ENCODE results near the gene ARPC1B.
A peak's percentile ranks its signal among the peaks of the same experiment; 100 is the strongest.

ARPC1B gene

GRCh38 chr7:99392659-99393354 is 18.3 kb downstream of the ARPC1B start:
- DNase-seq (ENCODE audit: low spot score): no peak
- Histone ChIP-seq H3K27ac (peak overlapping the region; percentile 55 to 84), H3K4me3 (peak overlapping the region; percentile 67)
- TF ChIP-seq CTCF (IDR thresholded peaks at IDR 0.05): no peak

DNA sequence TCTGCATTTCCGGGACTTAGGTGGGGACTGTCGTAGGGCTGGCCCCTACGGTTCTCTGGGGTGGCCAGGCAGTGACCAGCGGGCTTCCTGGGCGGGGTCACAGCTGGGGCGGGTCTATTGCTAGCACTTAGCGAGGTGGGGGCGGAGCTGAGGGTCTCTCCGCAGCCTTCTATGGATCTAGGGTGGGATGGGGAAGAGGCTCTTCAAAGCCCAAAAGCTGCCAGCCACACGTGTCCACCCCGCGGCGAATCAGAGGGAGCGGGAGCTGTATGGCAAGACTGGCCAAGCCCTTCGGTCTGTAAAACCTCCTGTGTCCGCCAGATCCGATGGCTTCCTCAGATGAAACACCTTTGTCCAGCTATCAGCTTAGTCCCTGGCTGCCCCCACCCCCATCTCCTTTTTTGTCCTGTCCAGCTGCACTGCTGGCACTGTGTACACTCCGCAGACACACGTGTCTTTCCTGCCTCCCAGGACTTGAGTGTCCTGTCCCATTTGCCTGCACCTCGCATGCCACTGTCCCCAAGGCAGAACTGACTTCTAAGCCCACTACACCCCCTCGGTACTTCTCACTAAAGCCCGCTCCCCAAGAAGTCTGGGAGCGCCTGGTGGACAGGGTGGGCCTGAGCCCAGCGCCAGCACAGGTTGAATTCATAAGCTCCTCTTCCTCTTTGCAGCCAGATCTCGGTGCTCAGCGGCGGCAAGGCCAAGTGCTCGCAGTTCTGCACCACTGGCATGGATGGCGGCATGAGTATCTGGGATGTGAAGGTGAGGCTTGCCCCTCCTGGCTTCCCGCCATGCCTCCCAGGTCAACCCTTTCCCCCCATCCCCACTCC is 19.0 kb downstream of the ARPC1B start:
- DNase-seq (ENCODE audit: low spot score): no peak
- no peak for TF ChIP-seq CTCF (IDR thresholded peaks at IDR 0.05)
- peak overlapping the region; percentile 67 for H3K4me3 ChIP-seq
- H3K27ac ChIP-seq: peak overlapping the region; percentile 55 to 84

DNA sequence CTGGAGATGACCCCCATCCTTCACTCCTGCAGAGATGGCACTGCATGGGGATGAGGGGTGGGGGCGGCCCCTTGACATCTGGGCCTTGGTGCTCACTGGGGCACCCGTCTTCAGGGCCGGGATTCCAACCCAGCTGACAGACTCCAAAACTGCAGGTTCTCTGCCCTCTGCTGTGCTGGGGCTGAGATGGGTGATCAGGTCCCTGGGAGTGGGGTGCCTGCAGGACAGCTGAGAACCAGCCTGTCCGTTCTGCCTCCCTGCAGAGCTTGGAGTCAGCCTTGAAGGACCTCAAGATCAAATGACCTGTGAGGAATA is 19.6 kb downstream of the ARPC1B start:
- Histone ChIP-seq H3K4me3 (no peak overlapping the region), H3K27ac (peak overlapping the region in 1 of 2 donors; percentile 84)
- TF ChIP-seq CTCF (IDR thresholded peaks at IDR 0.05): no peak
- DNase-seq (ENCODE audit: low spot score): no peak

- DNase-seq (ENCODE audit: low spot score): no peak
- peak overlapping the region in 1 of 2 donors; percentile 23 for H3K27ac ChIP-seq
- no peak for TF ChIP-seq CTCF (IDR thresholded peaks at IDR 0.05)
- no peak overlapping the region for H3K4me3 ChIP-seq
These were observed 21.2 kb downstream of the ARPC1B start for GRCh38 chr7:99395616-99396327.

- no peak for TF ChIP-seq CTCF (IDR thresholded peaks at IDR 0.05)
- H3K27ac ChIP-seq: no peak overlapping the region
- H3K4me3 ChIP-seq: no peak overlapping the region
- no peak for DNase-seq (ENCODE audit: low spot score)
These were observed 22.1 kb downstream of the ARPC1B start for GRCh38 chr7:99396418-99397296.

GRCh38 chr7:99397297-99397983 is 22.9 kb downstream of the ARPC1B start:
- DNase-seq (ENCODE audit: low spot score): no peak
- H3K4me3 ChIP-seq: no peak overlapping the region

More at GRCh38 chr7:99397297-99397983, 22.9 kb downstream of the ARPC1B start:
- TF ChIP-seq CTCF (IDR thresholded peaks at IDR 0.05): no peak
- no peak overlapping the region for H3K27ac ChIP-seq
